ENCODE data around the gene GPA33.

DNA sequence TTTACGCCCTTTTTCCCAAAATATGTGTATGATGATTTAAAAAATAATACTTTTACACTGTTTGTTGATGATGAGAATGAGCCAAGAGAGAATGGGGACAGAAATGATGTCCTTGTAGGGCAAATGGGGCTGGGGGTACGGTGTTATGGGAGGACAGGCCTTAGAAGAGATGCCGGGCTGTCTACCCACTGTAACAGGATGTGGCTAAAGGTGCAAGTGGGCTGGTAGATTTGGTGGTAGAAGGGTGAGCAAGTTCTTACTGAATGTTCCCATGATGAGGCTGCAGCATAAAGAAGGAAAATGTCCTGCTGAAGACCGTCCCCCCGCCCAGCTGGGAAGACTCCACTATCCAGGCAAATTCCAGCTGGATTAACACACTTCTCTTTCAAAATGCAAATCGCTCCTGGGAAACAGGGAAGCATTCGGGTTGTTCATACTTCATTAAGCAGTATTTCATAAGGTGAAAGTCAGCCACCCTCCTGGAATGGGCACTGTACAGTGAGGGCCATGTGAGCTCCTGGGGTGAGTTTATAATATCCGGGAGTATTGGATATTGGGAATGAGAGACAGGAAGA lies 14.0 kb downstream of the GPA33 start:
- TF ChIP-seq POLR2AphosphoS5 (IDR thresholded peaks at IDR 0.05) (no peak), POLR2A (IDR thresholded peaks at IDR 0.05) (no peak)
